Measurements from ENCODE around the gene FAM76B. TPM values are rescaled to one million over a fixed set of nuclear protein-coding genes. Genes with fewer than 3 reads are reported as not detected.

FAM76B gene
- total and polyA plus RNA-seq, 2 of the 13 experiments (the other 11 are each of a cell fraction or from before 2014, with no cell fraction given) = 20.2 to 24.2 TPM

DNA sequence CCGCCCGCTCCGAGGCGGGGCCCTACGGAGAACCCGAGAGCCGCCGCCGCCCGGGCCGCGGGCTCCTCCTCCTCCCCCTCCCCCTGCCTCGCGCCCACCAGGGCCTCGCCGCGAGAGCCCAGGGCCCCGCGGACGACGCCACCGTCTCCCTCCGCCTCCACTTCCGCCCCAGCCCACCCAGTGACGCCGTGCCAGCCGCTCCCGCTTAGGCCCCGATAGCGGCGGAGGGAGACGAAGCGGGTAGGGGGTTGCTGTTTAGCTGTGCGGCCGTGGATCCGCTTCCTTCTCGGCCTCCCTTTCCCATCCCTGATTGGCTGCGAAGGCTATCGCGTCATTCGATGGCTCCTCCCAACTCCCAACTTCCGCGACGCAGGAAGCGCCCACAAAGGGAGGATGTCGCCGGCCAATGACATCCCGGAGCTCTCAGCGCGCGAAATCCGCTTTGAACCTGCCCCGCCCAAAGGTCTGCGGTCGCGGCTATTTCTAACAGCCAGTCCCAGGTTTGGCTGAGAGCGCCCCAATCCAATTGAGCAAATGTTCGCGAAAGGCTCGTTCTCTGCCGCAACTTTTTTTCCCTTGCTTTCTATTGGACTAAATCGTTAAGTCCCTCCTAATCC, at the start of gene FAM76B (continued):
- TF ChIP-seq YY1 (IDR thresholded peaks at IDR 0.05; ENCODE audit: insufficient read depth, insufficient replicate concordance, low read depth, low read length) (peak; percentile 78), SMYD3 (CRISPR knock-in tag; IDR thresholded peaks at IDR 0.05) (peak; percentile 96), HOXA3 (CRISPR knock-in tag; IDR thresholded peaks at IDR 0.05) (peak; percentile 98), ZNF282 (IDR thresholded peaks at IDR 0.05; ENCODE audit: partially characterized antibody) (no peak), AKAP8 (CRISPR knock-in tag; IDR thresholded peaks at IDR 0.05) (no peak), SP5 (CRISPR knock-in tag; IDR thresholded peaks at IDR 0.05; ENCODE audit: borderline replicate concordance, low read depth) (peak; percentile 80), ZNF737 (CRISPR knock-in tag; IDR thresholded peaks at IDR 0.05; ENCODE audit: borderline replicate concordance) (no peak), ZNF589 (CRISPR knock-in tag; conservative IDR thresholded peaks at IDR 0.05) (peak; percentile 63; the same call in 1 of the 2 replicates), REPIN1 (CRISPR knock-in tag; IDR thresholded peaks at IDR 0.05; ENCODE audit: borderline replicate concordance, low read depth) (peak; percentile 61; the same call in 1 of the 2 replicates), ZNF263 (CRISPR knock-in tag; IDR thresholded peaks at IDR 0.05) (no peak), HOXD1 (CRISPR knock-in tag; IDR thresholded peaks at IDR 0.05) (no peak), RORA (CRISPR knock-in tag; IDR thresholded peaks at IDR 0.05) (no peak), ATRX (CRISPR knock-in tag; IDR thresholded peaks at IDR 0.05; ENCODE audit: borderline replicate concordance) (no peak), PAX8 (CRISPR knock-in tag; IDR thresholded peaks at IDR 0.05; ENCODE audit: borderline replicate concordance) (no peak), ZSCAN9 (CRISPR knock-in tag; IDR thresholded peaks at IDR 0.05; ENCODE audit: borderline replicate concordance) (0 out of 2 replicates have a peak, but pooled peaks have one; percentile 11), ZNF160 (CRISPR knock-in tag; IDR thresholded peaks at IDR 0.05) (peak; percentile 69), ZNF557 (CRISPR knock-in tag; IDR thresholded peaks at IDR 0.05) (no peak)
- TF ChIP-seq, protein P1, sequence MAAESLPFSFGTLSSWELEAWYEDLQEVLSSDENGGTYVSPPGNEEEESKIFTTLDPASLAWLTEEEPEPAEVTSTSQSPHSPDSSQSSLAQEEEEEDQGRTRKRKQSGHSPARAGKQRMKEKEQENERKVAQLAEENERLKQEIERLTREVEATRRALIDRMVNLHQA (CRISPR knock-in tag; IDR thresholded peaks at IDR 0.05) = no peak
- TF ChIP-seq, protein P2, sequence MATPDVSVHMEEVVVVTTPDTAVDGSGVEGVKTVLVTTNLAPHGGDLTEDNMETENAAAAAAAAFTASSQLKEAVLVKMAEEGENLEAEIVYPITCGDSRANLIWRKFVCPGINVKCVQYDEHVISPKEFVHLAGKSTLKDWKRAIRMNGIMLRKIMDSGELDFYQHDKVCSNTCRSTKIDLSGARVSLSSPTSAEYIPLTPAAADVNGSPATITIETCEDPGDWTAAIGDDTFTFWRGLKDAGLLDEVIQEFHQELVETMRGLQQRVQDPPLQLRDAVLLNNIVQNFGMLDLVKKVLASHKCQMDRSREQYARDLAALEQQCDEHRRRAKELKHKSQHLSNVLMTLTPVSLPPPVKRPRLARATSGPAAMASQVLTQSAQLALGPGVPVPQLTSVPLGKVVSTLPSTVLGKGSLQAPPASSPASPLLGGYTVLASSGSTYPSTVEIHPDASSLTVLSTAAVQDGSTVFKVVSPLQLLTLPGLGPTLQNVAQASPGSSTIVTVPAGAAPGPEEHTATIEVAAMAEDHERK (CRISPR knock-in tag; IDR thresholded peaks at IDR 0.05; ENCODE audit: low read depth) = peak; percentile 69
- TF ChIP-seq, protein P3, sequence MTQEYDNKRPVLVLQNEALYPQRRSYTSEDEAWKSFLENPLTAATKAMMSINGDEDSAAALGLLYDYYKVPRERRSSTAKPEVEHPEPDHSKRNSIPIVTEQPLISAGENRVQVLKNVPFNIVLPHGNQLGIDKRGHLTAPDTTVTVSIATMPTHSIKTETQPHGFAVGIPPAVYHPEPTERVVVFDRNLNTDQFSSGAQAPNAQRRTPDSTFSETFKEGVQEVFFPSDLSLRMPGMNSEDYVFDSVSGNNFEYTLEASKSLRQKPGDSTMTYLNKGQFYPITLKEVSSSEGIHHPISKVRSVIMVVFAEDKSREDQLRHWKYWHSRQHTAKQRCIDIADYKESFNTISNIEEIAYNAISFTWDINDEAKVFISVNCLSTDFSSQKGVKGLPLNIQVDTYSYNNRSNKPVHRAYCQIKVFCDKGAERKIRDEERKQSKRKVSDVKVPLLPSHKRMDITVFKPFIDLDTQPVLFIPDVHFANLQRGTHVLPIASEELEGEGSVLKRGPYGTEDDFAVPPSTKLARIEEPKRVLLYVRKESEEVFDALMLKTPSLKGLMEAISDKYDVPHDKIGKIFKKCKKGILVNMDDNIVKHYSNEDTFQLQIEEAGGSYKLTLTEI (CRISPR knock-in tag; conservative IDR thresholded peaks at IDR 0.05) = no peak
- TF ChIP-seq, protein P4, sequence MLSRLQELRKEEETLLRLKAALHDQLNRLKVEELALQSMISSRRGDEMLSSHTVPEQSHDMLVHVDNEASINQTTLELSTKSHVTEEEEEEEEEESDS (CRISPR knock-in tag; IDR thresholded peaks at IDR 0.05; ENCODE audit: borderline replicate concordance) = peak; percentile 80; the same call in 1 of the 2 replicates
- TF ChIP-seq, protein P5, sequence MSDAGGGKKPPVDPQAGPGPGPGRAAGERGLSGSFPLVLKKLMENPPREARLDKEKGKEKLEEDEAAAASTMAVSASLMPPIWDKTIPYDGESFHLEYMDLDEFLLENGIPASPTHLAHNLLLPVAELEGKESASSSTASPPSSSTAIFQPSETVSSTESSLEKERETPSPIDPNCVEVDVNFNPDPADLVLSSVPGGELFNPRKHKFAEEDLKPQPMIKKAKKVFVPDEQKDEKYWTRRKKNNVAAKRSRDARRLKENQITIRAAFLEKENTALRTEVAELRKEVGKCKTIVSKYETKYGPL (CRISPR knock-in tag; IDR thresholded peaks at IDR 0.05) = no peak
